HepG2 (cell line): ENCODE measurements around the gene INPP4B. TPM values are rescaled to one million over a fixed set of nuclear protein-coding genes. Genes with fewer than 3 reads are reported as not detected.

Source experiments
- ATAC-seq: fragments of 200-7000 bp; cut with Tn5 transposase; 3 replicates; pipeline ENCODE4 v1.9.1; 2020; ENCODE audit warnings: mild to moderate bottlenecking, moderate library complexity
- BruUV-seq: library from RNA; stranded (reverse); fragments of 400-500 nt; replicated peaks from 2 replicates; lab custom pipeline; 2021; lab: Mats Ljungman, UMichigan
- CTCF ChIA-PET: fragments of 300-600 bp; formaldehyde crosslinking; extraction: SDS; loops from one replicate; lab custom pipeline; 2021; ENCODE audit warnings: low total read pairs, inconsistent platforms, low intra/inter-chr PET ratio; lab: Yijun Ruan, JAX
- POLR2A ChIA-PET: fragments of 350-600 bp; sonication (Branson Sonifier 250); formaldehyde crosslinking; loops from one replicate; lab custom pipeline; 2020; ENCODE audit warnings: antibody characterized with exemption, inconsistent platforms; lab: Yijun Ruan, JAX
- DNase-seq: peaks from one replicate; pipeline ENCODE4 v3.0.0-alpha.2; 2015; ENCODE audit warnings: low spot score
- FAIRE-seq: peaks from 3 replicates; lab custom pipeline; 2011; peaks lifted over from hg19 to GRCh38; lab: Jason Lieb, UNC
- H2AFZ ChIP-seq: one replicate; pipeline ENCODE4 v1.6.1; 2011; ENCODE audit warnings: low read length, inconsistent platforms
- H3K27ac ChIP-seq: fragments of 300-600 bp; 3 replicates; pipeline ENCODE4 v1.8.0; 2011; ENCODE audit warnings: mixed run types, mild to moderate bottlenecking, mixed read lengths, low read length, inconsistent platforms; ENCODE audit not compliant: insufficient read depth; ENCODE audit errors: extremely low read length
- H3K27me3 ChIP-seq, 2 experiments: fragments of 200-600 bp in 1 of 2; 2 replicates in 1 of 2; 3 replicates in 1 of 2; pipeline versions ENCODE4 v1.6.0 to v1.8.0; 2011; ENCODE audit warnings: low read length in 2 of 2, mild to moderate bottlenecking in 2 of 2, moderate library complexity in 2 of 2, inconsistent platforms in 1 of 2; ENCODE audit not compliant: insufficient read depth in 2 of 2, control insufficient read depth in 1 of 2
- H3K36me3 ChIP-seq, 2 experiments: fragments of 200-600 bp in 1 of 2; replicated peaks in 1 of 2; 2 replicates in 1 of 2; 3 replicates in 1 of 2; pipeline versions ENCODE4 v1.5.1 to v1.8.0; 2011; ENCODE audit warnings: low read length in 2 of 2, inconsistent platforms in 1 of 2; ENCODE audit not compliant: insufficient read depth in 2 of 2, control insufficient read depth in 1 of 2
- H3K4me1 ChIP-seq: 2 replicates; pipeline ENCODE4 v1.5.1; 2012; ENCODE audit warnings: low read length, inconsistent platforms; ENCODE audit not compliant: insufficient read depth
- H3K4me2 ChIP-seq: 2 replicates; pipeline ENCODE4 v1.6.0; 2011; ENCODE audit warnings: low read depth, low read length, inconsistent platforms
- H3K4me3 ChIP-seq, 3 experiments: fragments of 200-600 bp in 1 of 3; sonication (generic), shearing (Covaris generic) in 1 of 3; replicated peaks in 1 of 3; 2 replicates each; pipeline ENCODE4 v1.5.1; 2011 to 2016; ENCODE audit warnings: low read length in 3 of 3, inconsistent platforms in 2 of 3, low read depth in 2 of 3, mild to moderate bottlenecking in 2 of 3, control low read depth in 1 of 3, mixed read lengths in 1 of 3; ENCODE audit not compliant: insufficient read depth in 1 of 3
- H3K79me2 ChIP-seq: one replicate; pipeline ENCODE4 v1.6.1; 2011; ENCODE audit warnings: low read length, inconsistent platforms; ENCODE audit not compliant: insufficient read depth
- H3K9ac ChIP-seq: 2 replicates; pipeline ENCODE4 v1.6.0; 2011; ENCODE audit warnings: mild to moderate bottlenecking, low read depth, low read length, inconsistent platforms; ENCODE audit not compliant: insufficient read depth
- H3K9me3 ChIP-seq: 2 replicates; pipeline ENCODE4 v1.5.1; 2012; ENCODE audit warnings: mild to moderate bottlenecking, low read length
- H4K20me1 ChIP-seq: 2 replicates; pipeline ENCODE4 v1.6.0; 2011; ENCODE audit warnings: inconsistent platforms, mild to moderate bottlenecking, low read length, moderate library complexity; ENCODE audit not compliant: insufficient read depth
- FOSL1 ChIP-seq: sonication (generic); formaldehyde crosslinking; IDR thresholded peaks from 2 replicates; pipeline ENCODE4 v1.9.0; 2021; ENCODE audit warnings: missing genetic modification reagents, borderline replicate concordance
- MXD1 ChIP-seq: sonication (generic); formaldehyde crosslinking; IDR thresholded peaks from 2 replicates; pipeline ENCODE4 v1.4.0; 2020; ENCODE audit warnings: mild to moderate bottlenecking, missing genetic modification reagents
- PAX8 ChIP-seq: sonication (generic); formaldehyde crosslinking; IDR thresholded peaks from 2 replicates; pipeline ENCODE4 v1.8.0; 2022; ENCODE audit warnings: mild to moderate bottlenecking, missing genetic modification reagents, borderline replicate concordance
- SIX1 ChIP-seq: sonication (generic); formaldehyde crosslinking; IDR thresholded peaks from 2 replicates; pipeline ENCODE4 v1.4.0; 2020; ENCODE audit warnings: missing genetic modification reagents, borderline replicate concordance
- TEAD2 ChIP-seq: sonication (generic); formaldehyde crosslinking; IDR thresholded peaks from 2 replicates; pipeline ENCODE4 v1.9.0; 2021; ENCODE audit warnings: missing genetic modification reagents
- TSC22D2 ChIP-seq: sonication (generic); formaldehyde crosslinking; IDR thresholded peaks from 2 replicates; pipeline ENCODE4 v1.5.1; 2020; ENCODE audit warnings: missing genetic modification reagents, mild to moderate bottlenecking, borderline replicate concordance
- YEATS2 ChIP-seq: sonication (generic); formaldehyde crosslinking; IDR thresholded peaks from 2 replicates; pipeline ENCODE4 v1.4.0; 2020; ENCODE audit warnings: missing genetic modification reagents, borderline replicate concordance
- ZBTB49 ChIP-seq: sonication (generic); formaldehyde crosslinking; IDR thresholded peaks from 2 replicates; pipeline ENCODE4 v1.4.0; 2020; ENCODE audit warnings: missing genetic modification reagents, borderline replicate concordance
- ZNF12 ChIP-seq: sonication (generic); formaldehyde crosslinking; IDR thresholded peaks from 2 replicates; pipeline ENCODE4 v1.5.0; 2020; ENCODE audit warnings: missing genetic modification reagents
- ZNF207 ChIP-seq: fragments of 450-650 bp; IDR thresholded peaks from 2 replicates; pipeline ENCODE4 v1.6.1; 2016; ENCODE audit warnings: antibody characterized with exemption, borderline replicate concordance
- ZNF232 ChIP-seq: sonication (generic); formaldehyde crosslinking; IDR thresholded peaks from 2 replicates; pipeline ENCODE4 v1.4.0; 2020; ENCODE audit warnings: missing genetic modification reagents, borderline replicate concordance
- ZNF30 ChIP-seq: sonication (generic); formaldehyde crosslinking; IDR thresholded peaks from 2 replicates; pipeline ENCODE4 v1.5.0; 2020; ENCODE audit warnings: mild to moderate bottlenecking, missing genetic modification reagents
- ZNF430 ChIP-seq: sonication (generic); formaldehyde crosslinking; IDR thresholded peaks from 2 replicates; pipeline ENCODE4 v1.9.0; 2021; ENCODE audit warnings: mild to moderate bottlenecking, missing genetic modification reagents
- ZNF510 ChIP-seq: sonication (generic); formaldehyde crosslinking; IDR thresholded peaks from 2 replicates; pipeline ENCODE4 v1.4.0; 2020; ENCODE audit warnings: low read depth, mild to moderate bottlenecking, missing genetic modification reagents
- ZNF552 ChIP-seq: sonication (generic); formaldehyde crosslinking; IDR thresholded peaks from 2 replicates; pipeline ENCODE4 v1.9.0; 2022; ENCODE audit warnings: missing genetic modification reagents, mild to moderate bottlenecking, borderline replicate concordance
- ZSCAN9 ChIP-seq: IDR thresholded peaks from 2 replicates; pipeline ENCODE4 v1.6.1; 2016; ENCODE audit warnings: borderline replicate concordance
- WGBS: methylation state at CpG from one replicate; pipeline ENCODE4 v1.1.6; 2017; ENCODE audit warnings: low lambda C conversion rate; 5-methylcytosine and 5-hydroxymethylcytosine counted together
- in situ Hi-C: cut with HindIII; loops from 2 replicates; pipeline ENCODE4 v1.10.0; 2017; ENCODE audit warnings: low pct_unique_long_range_greater_than_20kb; ENCODE audit not compliant: extremely low pct_ligation_motif_present
- intact Hi-C: fragments of 100-400 bp; cut with micrococcal nuclease; formaldehyde crosslinking; loops from one replicate; pipeline ENCODE4 v1.10.0; 2022; ENCODE audit not compliant: unreplicated experiment
- polyA plus RNA-seq, 8 experiments: library from polyadenylated mRNA; depleted of rRNA in 3 of 8; stranded (reverse) in 7 of 8; unstranded in 1 of 8; fragments of >200 nt; fragmentation: Illumina TruSeq in 4 of 8; extraction: Trizol in 4 of 8; gene quantifications; 2 replicates each; pipeline versions ENCODE4 v1.2.1 to v1.2.3, GENCODE V29; 2011 to 2016; ENCODE audit warnings: low read depth in 4 of 8, missing spikeins in 1 of 8, mixed read lengths in 1 of 8; ENCODE audit not compliant: insufficient read depth in 1 of 8
- total RNA-seq, 5 experiments: library from RNA; depleted of rRNA; stranded (reverse); fragments of >200 nt; fragmentation: Illumina TruSeq; extraction: Trizol; gene quantifications; 2 replicates each; pipeline ENCODE4 v1.2.3, GENCODE V29; 2016; ENCODE audit warnings: low read depth in 1 of 5
- TF ChIP-seq, protein P1 (sequence below): IDR thresholded peaks from 2 replicates; pipeline ENCODE4 v1.6.1; 2018; ENCODE audit warnings: missing genetic modification reagents

INPP4B gene
- total and polyA plus RNA-seq, 2 of the 13 experiments (the other 11 are each of a cell fraction or from before 2014, with no cell fraction given) = not detected

DNA sequence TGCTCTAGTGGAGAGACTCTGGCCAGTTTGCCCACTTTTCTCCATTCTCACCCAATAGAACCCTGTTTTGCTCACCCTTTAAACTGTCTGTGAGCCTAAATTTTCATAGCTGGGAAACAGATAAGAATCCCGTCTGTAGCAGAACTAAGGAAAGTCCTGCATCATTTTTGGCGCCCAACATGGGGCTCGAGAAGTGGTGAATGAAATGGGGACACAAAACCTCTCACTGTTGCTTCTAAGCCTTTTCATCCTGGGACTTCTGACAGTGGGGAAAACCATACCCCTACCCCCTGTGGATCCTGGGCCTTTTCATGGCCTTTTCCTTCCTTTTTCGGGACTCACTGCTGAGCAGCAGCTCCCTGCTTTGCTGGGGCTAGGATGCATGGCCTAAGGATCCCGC is 189.9 kb downstream of the INPP4B start:
- Histone ChIP-seq H2AFZ (no peak overlapping the region), H3K9me3 (peaks cover 78% of the 10 kb centered on the region), H3K4me1 (no peaks in the 10 kb centered on the region), H3K9ac (no peak overlapping the region), H3K4me3 (no peak overlapping the region), H4K20me1 (no peaks in the 10 kb centered on the region), H3K27me3 (no peaks in the 10 kb centered on the region), H3K36me3 (no peaks in the 10 kb centered on the region), H3K4me2 (no peak overlapping the region), H3K27ac (no peak overlapping the region), H3K79me2 (no peaks in the 10 kb centered on the region)
- BruUV-seq = no TSS peak
- ChIA-PET POLR2A (no interaction called here), CTCF (no interaction called here)
- intact Hi-C loops (no loop called here), in situ Hi-C loops (no loop called here)
- no peak for ATAC-seq
- DNase-seq = no peak
- TF ChIP-seq ZNF12 (CRISPR knock-in tag) (no peak), ZNF30 (CRISPR knock-in tag) (no peak), ZNF430 (no peak), ZNF232 (CRISPR knock-in tag) (no peak), ZNF510 (CRISPR knock-in tag) (no peak), FOSL1 (CRISPR knock-in tag) (no peak), MXD1 (CRISPR knock-in tag) (no peak), ZNF207 (no peak), PAX8 (CRISPR knock-in tag) (no peak), YEATS2 (CRISPR knock-in tag) (no peak), ZSCAN9 (CRISPR knock-in tag) (no peak), ZBTB49 (CRISPR knock-in tag) (no peak), SIX1 (no peak), TSC22D2 (no peak), ZNF552 (no peak), TEAD2 (CRISPR knock-in tag) (no peak)
- TF ChIP-seq, protein P1, sequence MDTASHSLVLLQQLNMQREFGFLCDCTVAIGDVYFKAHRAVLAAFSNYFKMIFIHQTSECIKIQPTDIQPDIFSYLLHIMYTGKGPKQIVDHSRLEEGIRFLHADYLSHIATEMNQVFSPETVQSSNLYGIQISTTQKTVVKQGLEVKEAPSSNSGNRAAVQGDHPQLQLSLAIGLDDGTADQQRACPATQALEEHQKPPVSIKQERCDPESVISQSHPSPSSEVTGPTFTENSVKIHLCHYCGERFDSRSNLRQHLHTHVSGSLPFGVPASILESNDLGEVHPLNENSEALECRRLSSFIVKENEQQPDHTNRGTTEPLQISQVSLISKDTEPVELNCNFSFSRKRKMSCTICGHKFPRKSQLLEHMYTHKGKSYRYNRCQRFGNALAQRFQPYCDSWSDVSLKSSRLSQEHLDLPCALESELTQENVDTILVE = no peak
- 0% methylated on average over 3 of the region's 5 CpGs for WGBS
- FAIRE-seq = no peak
